ENCODE data around the gene CRADD.

DNA sequence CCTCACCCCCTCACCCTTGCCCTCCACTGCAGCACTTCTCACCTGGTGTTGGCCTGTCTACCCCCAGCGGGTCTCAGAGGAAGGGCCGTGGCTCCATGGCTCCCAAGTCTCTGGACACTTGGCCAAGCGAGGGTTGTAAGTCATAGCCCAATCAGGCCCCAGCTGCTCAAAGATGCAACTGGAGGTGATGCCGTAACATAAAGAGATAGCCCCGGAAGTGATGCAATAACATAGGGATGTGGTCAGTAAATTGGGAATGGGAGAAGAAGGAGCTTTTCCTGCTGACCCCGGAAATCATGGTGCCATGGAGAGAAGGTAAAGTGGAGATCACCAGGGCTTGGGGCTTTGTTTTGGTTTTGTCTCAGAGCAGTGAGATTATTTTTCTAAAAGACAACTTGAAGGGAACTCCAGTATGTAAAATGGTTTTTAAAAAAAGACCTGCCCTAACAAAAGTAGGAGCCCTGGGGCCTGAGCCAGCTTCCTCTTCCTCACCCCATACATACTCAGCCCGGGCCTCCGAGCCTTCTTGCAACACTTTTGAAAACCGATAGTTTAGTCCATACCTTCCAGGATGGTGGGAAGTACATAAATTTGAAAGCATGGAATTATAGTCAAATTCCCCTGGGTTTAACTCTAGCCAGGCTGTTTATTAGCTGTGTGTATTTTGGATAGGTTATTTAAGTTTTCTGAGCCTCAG, 212.5 kb downstream of the CRADD start:
- TF ChIP-seq TAF1 (IDR thresholded peaks at IDR 0.05; ENCODE audit: low read depth) (no peak), ZBTB7A (IDR thresholded peaks at IDR 0.05; ENCODE audit: low read depth) (no peak)
- TF ChIP-seq, protein P1, sequence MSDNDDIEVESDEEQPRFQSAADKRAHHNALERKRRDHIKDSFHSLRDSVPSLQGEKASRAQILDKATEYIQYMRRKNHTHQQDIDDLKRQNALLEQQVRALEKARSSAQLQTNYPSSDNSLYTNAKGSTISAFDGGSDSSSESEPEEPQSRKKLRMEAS (IDR thresholded peaks at IDR 0.05), result no peak
